ENCODE data around the gene IMMP2L.
"Not testable (repeated sequence)": the region's sequence is repeated elsewhere in the genome, so short reads cannot be mapped to it uniquely, and the experiment has no call there.

DNA sequence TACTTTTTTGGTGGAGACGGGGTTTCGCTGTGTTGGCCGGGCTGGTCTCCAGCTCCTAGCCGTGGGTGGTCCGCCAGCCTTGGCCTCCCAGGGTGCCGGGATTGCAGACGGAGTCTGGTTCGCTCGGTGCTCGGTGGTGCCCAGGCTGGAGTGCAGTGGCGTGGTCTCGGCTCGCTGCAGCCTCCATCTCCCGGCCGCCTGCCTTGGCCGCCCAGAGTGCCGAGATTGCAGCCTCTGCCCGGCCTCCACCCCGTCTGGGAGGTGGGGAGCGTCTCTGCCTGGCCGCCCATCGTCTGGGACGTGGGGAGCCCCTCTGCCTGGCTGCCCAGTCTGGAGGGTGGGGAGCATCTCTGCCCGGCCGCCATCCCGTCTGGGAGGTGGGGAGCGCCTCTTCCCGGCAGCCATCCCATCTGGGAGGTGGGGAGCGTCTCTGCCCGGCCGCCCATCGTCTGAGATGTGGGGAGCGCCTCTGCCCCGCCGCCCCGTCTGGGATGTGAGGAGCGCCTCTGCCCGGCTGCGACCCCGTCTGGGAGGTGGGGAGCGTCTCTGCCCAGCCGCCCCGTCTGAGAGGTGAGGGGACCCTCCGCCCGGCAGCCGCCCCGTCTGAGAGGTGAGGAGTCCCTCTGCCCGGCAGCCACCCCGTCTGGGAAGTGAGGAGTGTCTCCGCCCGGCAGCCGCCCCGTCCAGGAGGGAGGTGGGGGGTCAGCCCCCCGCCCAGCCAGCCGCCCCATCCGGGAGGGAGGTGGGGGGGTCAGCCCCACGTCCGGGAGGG, 47.4 kb upstream of the IMMP2L start:
- TF ChIP-seq, protein P1, sequence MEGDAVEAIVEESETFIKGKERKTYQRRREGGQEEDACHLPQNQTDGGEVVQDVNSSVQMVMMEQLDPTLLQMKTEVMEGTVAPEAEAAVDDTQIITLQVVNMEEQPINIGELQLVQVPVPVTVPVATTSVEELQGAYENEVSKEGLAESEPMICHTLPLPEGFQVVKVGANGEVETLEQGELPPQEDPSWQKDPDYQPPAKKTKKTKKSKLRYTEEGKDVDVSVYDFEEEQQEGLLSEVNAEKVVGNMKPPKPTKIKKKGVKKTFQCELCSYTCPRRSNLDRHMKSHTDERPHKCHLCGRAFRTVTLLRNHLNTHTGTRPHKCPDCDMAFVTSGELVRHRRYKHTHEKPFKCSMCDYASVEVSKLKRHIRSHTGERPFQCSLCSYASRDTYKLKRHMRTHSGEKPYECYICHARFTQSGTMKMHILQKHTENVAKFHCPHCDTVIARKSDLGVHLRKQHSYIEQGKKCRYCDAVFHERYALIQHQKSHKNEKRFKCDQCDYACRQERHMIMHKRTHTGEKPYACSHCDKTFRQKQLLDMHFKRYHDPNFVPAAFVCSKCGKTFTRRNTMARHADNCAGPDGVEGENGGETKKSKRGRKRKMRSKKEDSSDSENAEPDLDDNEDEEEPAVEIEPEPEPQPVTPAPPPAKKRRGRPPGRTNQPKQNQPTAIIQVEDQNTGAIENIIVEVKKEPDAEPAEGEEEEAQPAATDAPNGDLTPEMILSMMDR (IDR thresholded peaks at IDR 0.05): not testable (repeated sequence)
- TF ChIP-seq EP300 (IDR thresholded peaks at IDR 0.05): not testable (repeated sequence)
